Stomach (tissue), 4 donors: ENCODE data around the gene TSPAN16.

Experiments
- CTCF ChIP-seq, 7 experiments: fragments of 450-650 bp in 4 of 7; fragments of 200-600 bp in 3 of 7; sonication (generic) in 3 of 7; IDR thresholded peaks; one replicate each; pipeline ENCODE4 v1.5.1; 2016 to 2019; ENCODE audit warnings: antibody characterized with exemption in 7 of 7, control low read depth in 2 of 7, mild to moderate bottlenecking in 1 of 7
- EP300 ChIP-seq: sonication (generic); formaldehyde crosslinking; IDR thresholded peaks from one replicate; pipeline ENCODE4 v1.6.1; 2017; ENCODE audit warnings: antibody characterized with exemption
- POLR2A ChIP-seq, 4 donors: fragments of 450-650 bp; IDR thresholded peaks; one replicate each; pipeline ENCODE4 v1.6.1; 2016; ENCODE audit warnings: antibody characterized with exemption in 4 of 4, control low read depth in 2 of 4, mild to moderate bottlenecking in 1 of 4, moderate library complexity in 1 of 4
- POLR2AphosphoS5 ChIP-seq, 3 donors: sonication (generic); formaldehyde crosslinking; IDR thresholded peaks; one replicate each; pipeline ENCODE4 v1.6.1; 2016; ENCODE audit warnings: antibody characterized with exemption in 3 of 3

GRCh38 chr19:11295180-11295579 lies 780 bp upstream of the TSPAN16 start:
- TF ChIP-seq POLR2AphosphoS5 (IDR thresholded peaks at IDR 0.05), result no peak
- no peak for TF ChIP-seq CTCF (IDR thresholded peaks at IDR 0.05)
- no peak for TF ChIP-seq POLR2A (IDR thresholded peaks at IDR 0.05)
- no peak for TF ChIP-seq EP300
